SU-DHL-6 (cell line): ENCODE measurements around the gene KLRC1.
"Not testable (repeated sequence)": the region's sequence is repeated elsewhere in the genome, so short reads cannot be mapped to it uniquely, and the experiment has no call there.

Source experiments
- H2AFZ ChIP-seq: fragments of 200-600 bp; sonication (generic); 2 replicates; pipeline ENCODE4 v1.6.1; 2014; ENCODE audit warnings: low read depth, mild to moderate bottlenecking, moderate library complexity, mixed read lengths, antibody characterized with exemption, low read length; ENCODE audit not compliant: severe bottlenecking
- H3F3A ChIP-seq: fragments of 200-600 bp; shearing (Covaris generic); 2 replicates; pipeline ENCODE4 v1.6.0; 2016; ENCODE audit warnings: antibody characterized with exemption, mild to moderate bottlenecking; ENCODE audit not compliant: insufficient read depth
- H3K27ac ChIP-seq: fragments of 200-600 bp; sonication (generic); 2 replicates; pipeline ENCODE4 v1.5.1; 2016; ENCODE audit warnings: low read depth, mild to moderate bottlenecking, low read length, moderate library complexity, mixed read lengths
- H3K27me3 ChIP-seq: fragments of 200-600 bp; sonication (generic), shearing (Covaris generic); 2 replicates; pipeline ENCODE4 v1.6.0; 2014; ENCODE audit warnings: mild to moderate bottlenecking, low read length
- H3K36me3 ChIP-seq: fragments of 200-600 bp; sonication (generic); 2 replicates; pipeline ENCODE4 v1.6.1; 2014; ENCODE audit warnings: mild to moderate bottlenecking, low read length, mixed read lengths
- H3K4me2 ChIP-seq: fragments of 300-600, 200-600 bp; shearing (Covaris generic), sonication (generic); 2 replicates; pipeline ENCODE4 v1.6.0; 2014; ENCODE audit warnings: low read length, low read depth, mild to moderate bottlenecking; ENCODE audit not compliant: poor library complexity, severe bottlenecking
- H3K4me3 ChIP-seq: fragments of 200-600 bp; sonication (generic); 2 replicates; pipeline ENCODE4 v1.5.1; 2014; ENCODE audit warnings: antibody characterized with exemption, low read length, mild to moderate bottlenecking, mixed read lengths; ENCODE audit not compliant: insufficient read depth, poor library complexity, severe bottlenecking
- H3K79me2 ChIP-seq: fragments of 200-600 bp; sonication (generic); 2 replicates; pipeline ENCODE4 v1.6.1; 2014; ENCODE audit warnings: mild to moderate bottlenecking, low read length, moderate library complexity; ENCODE audit not compliant: insufficient read depth
- H3K9ac ChIP-seq: fragments of 200-600 bp; sonication (generic); 2 replicates; pipeline ENCODE4 v1.7.0; 2014; ENCODE audit warnings: mild to moderate bottlenecking, low read length
- H3K9me2 ChIP-seq: fragments of 200-600 bp; sonication (generic); replicated peaks from 2 replicates; pipeline ENCODE4 v1.6.1; 2014; ENCODE audit warnings: low read length; ENCODE audit not compliant: insufficient read depth
- H3K9me3 ChIP-seq: fragments of 200-600 bp; sonication (generic); 2 replicates; pipeline ENCODE4 v1.6.1; 2014; ENCODE audit warnings: low read length, mixed read lengths; ENCODE audit not compliant: insufficient read depth
- H4K20me1 ChIP-seq: fragments of 200-600 bp; sonication (generic); 2 replicates; pipeline ENCODE4 v1.6.1; 2014; ENCODE audit warnings: low read depth, mild to moderate bottlenecking, antibody characterized with exemption, low read length, moderate library complexity, mixed read lengths
- EZH2phosphoT487 ChIP-seq: fragments of 200-600 bp; sonication (generic), shearing (Covaris generic); conservative IDR thresholded peaks from 2 replicates; pipeline ENCODE4 v1.6.1; 2018; ENCODE audit warnings: mild to moderate bottlenecking, antibody characterized with exemption, low read length, moderate library complexity, mixed read lengths

The KLRC1 gene

DNA sequence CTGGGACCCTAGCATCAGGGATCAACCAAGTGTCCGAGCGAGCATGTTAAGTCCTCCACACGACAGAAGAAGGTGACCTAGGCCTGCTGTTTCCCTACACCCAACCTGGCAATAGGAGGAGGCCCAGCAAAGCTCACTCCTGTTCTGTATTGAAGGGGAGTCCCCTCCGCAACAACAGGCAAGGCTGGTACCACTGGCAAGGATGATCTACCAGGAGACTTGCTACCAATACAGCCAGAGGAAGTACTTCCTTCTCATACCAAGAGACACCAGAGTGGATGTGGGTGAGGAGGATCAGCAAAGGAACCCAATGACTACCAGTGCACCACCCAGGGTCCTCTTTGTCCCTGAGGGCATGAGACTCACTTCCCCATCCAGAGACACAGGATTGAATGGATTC lies 4.9 kb downstream of the KLRC1 start:
- Histone ChIP-seq H3K79me2 (no peaks in the 10 kb centered on the region), H3K4me2 (no peak overlapping the region), H3K9me3 (no peaks in the 10 kb centered on the region), H3K27me3 (no peaks in the 10 kb centered on the region), H3K9me2 (no peaks in the 10 kb centered on the region), H2AFZ (no peak overlapping the region), H3K4me3 (no peak overlapping the region), H3F3A (no peaks in the 10 kb centered on the region), H3K36me3 (no peaks in the 10 kb centered on the region), H3K9ac (no peak overlapping the region), H3K27ac (no peak overlapping the region), H4K20me1 (no peaks in the 10 kb centered on the region)
- no peak for TF ChIP-seq EZH2phosphoT487

DNA sequence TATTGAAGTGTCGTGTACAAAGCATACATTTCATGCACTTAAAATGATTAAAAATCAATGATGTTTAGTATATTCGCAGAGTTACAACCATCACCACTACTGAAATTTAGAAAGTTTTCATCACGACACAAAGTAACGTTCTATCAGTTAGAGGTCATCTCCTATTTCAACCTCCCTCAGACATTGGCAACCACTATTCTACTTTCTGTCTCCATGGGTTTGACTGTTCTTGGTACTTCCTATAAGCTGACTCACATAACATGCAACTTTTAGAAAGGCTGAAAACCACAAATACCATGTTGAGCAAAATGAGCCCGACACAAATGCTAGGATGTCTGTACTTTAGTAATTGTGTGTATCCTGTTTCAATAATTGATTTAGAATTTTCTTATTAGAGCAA lies 7.1 kb downstream of the KLRC1 start:
- not testable (repeated sequence) for H3K4me2 ChIP-seq, H3K9me3 ChIP-seq, H3K9me2 ChIP-seq, H3K9ac ChIP-seq, H4K20me1 ChIP-seq, H3K79me2 ChIP-seq, H3K4me3 ChIP-seq, H3K36me3 ChIP-seq, H2AFZ ChIP-seq, H3K27me3 ChIP-seq, H3F3A ChIP-seq, H3K27ac ChIP-seq

DNA sequence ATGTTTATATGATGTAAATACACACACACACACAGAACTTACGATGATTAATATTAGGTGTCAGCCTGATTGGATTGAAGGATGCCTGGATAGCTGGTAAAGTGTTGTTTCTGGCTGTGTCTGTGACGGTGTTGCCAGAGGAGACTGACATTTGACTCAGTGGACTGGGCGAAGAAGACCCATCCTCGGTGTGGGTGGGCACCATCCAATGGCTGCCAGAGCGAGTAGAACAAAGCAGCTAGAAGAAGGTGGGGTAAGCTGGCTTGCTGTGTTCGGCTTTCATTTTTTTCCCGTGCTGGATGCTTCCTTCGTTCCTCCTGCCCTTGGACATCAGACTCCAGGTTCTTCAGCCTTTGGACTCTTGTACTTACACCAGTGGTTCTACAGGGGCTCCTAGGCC lies 12.0 kb downstream of the KLRC1 start:
- H3K36me3 ChIP-seq, H3K27ac ChIP-seq, H3K9me3 ChIP-seq, H3K4me2 ChIP-seq, H3K27me3 ChIP-seq, H2AFZ ChIP-seq, H4K20me1 ChIP-seq, H3K79me2 ChIP-seq, H3F3A ChIP-seq, H3K4me3 ChIP-seq, H3K9me2 ChIP-seq, H3K9ac ChIP-seq: not testable (repeated sequence)

DNA sequence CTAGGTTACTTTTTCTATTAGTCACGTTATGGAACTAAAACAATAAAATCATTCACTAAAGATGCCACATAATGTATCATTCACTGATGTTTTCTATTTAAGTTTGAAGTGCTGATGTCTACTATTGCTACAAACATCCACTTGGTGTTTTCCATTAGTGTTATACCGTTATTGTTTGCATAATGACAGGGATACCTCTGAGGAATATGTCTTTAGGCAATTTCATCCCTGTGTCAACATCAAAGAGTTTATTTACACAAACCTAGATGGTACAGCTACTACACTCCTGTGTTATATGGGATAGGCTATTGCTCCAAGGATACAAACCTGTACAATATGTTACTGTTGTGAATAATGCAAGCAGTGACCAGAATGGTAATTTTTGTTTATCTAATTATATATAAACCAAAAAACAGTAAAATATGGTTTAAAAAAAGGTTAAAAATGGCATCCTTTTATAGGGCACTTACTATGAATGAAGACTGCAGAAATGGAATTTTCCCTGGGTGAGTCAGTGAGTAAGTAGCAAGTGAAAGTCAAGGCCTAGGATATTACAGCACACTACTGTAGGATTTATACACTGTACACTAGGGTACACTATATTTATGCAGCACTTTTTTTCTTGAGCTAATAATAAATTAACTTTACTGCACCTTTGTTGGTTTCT lies 13.4 kb downstream of the KLRC1 start:
- not testable (repeated sequence) for H4K20me1 ChIP-seq, H2AFZ ChIP-seq, H3K27ac ChIP-seq, H3K9me3 ChIP-seq, H3K27me3 ChIP-seq, H3K36me3 ChIP-seq, H3F3A ChIP-seq, H3K9ac ChIP-seq, H3K4me2 ChIP-seq, H3K9me2 ChIP-seq, H3K4me3 ChIP-seq, H3K79me2 ChIP-seq

DNA sequence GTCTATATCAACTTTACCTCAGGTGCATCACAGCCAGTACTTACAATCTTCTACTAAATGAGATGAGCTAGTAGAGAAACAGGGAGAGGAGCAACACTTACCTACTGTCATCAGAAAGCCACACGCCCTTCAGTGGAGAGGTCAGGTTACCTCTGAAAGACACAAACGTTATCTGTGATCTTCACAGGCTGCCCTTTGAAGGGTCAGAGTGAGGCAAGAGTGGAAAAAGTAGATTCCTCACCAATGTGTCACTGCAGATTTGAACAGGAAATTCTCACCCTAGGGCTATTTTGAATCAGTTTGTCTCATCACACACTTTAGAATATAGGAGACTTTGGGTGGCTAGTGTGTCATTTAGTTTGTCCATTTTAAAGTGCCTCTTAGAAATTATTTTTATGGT lies 15.6 kb downstream of the KLRC1 start:
- H3K9me3 ChIP-seq, H3K36me3 ChIP-seq, H3K79me2 ChIP-seq, H3K27me3 ChIP-seq, H2AFZ ChIP-seq, H3F3A ChIP-seq, H4K20me1 ChIP-seq, H3K9me2 ChIP-seq, H3K27ac ChIP-seq, H3K4me2 ChIP-seq, H3K9ac ChIP-seq, H3K4me3 ChIP-seq: not testable (repeated sequence)

DNA sequence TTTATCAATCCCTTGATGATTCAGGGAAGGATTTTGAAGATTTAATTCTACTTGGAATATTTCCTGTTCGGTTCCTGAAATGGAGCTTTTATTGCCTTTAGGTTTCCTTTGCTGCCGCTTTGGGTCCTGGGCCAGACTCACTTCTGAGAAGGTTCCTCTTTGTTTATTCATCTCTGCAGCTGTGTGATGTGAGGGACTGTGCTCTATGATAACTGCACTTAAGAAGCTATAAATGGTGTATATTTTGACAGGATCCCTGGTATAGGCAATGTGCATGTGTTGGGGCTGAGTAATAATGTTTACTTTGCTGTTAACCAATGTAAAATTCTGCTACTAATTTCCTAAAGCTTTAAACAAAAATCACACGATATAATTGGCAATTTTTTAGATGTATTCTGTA lies 17.4 kb downstream of the KLRC1 start, which contains the start of gene KLRC2:
TSS of gene KLRC2 (minus strand) at position 195 of the 400 bp plus-strand sequence. CDS start at position 171, 24 bp downstream.
- H3K79me2 ChIP-seq, H3K36me3 ChIP-seq, H3K4me3 ChIP-seq, H4K20me1 ChIP-seq, H3K27ac ChIP-seq, H3K4me2 ChIP-seq, H3K9me3 ChIP-seq, H2AFZ ChIP-seq, H3K9ac ChIP-seq, H3K27me3 ChIP-seq, H3F3A ChIP-seq, H3K9me2 ChIP-seq: not testable (repeated sequence)

DNA sequence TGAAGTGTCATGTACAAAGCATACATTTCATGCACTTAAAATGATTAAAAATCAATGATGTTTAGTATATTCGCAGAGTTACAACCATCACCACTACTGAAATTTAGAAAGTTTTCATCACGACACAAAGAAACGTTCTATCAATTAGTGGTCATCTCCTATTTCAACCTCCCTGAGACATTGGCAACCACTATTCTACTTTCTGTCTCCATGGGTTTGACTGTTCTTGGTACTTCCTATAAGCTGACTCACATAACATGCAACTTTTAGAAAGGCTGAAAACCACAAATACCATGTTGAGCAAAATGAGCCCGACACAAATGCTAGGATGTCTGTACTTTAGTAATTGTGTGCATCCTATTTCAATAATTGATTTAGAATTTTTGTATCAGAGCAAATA lies 22.6 kb downstream of the KLRC1 start:
- not testable (repeated sequence) for H2AFZ ChIP-seq

DNA sequence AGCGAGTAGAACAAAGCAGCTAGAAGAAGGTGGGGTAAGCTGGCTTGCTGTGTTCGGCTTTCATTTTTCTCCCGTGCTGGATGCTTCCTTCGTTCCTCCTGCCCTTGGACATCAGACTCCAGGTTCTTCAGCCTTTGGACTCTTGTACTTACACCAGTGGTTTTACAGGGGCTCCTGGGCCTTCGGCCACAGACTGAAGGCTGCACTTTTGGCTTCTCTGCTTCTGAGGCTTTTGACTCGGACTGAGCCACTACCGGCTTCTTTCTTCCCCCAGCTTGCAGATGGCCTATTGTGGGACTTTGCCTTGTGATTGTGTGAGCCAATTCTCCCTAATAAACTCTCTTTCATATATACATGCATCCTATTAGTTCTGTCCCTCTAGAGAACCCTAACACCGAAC lies 27.2 kb downstream of the KLRC1 start:
- not testable (repeated sequence) for H3K4me3 ChIP-seq

More for the DNA sequence above, 22.6 kb downstream of the KLRC1 start:
- not testable (repeated sequence) for H3K27me3 ChIP-seq, H3K4me2 ChIP-seq, H3K79me2 ChIP-seq, H4K20me1 ChIP-seq, H3K9me3 ChIP-seq, H3K9ac ChIP-seq, H3K9me2 ChIP-seq, H3K27ac ChIP-seq, H3K4me3 ChIP-seq, H3F3A ChIP-seq, H3K36me3 ChIP-seq

More for the DNA sequence above, 27.2 kb downstream of the KLRC1 start:
- not testable (repeated sequence) for H3K79me2 ChIP-seq, H3K36me3 ChIP-seq, H3K9me2 ChIP-seq, H3K9me3 ChIP-seq, H3K27me3 ChIP-seq, H2AFZ ChIP-seq, H3K27ac ChIP-seq, H3K9ac ChIP-seq, H4K20me1 ChIP-seq, H3K4me2 ChIP-seq, H3F3A ChIP-seq
